ENCODE measurements around the gene ARMC7. TPM values are rescaled to one million over a fixed set of nuclear protein-coding genes. Genes with fewer than 3 reads are reported as not detected.

Gene ARMC7
- total and polyA plus RNA-seq, 2 of the 13 experiments (the other 11 are each of a cell fraction or from before 2014, with no cell fraction given) = 3.9 to 4.2 TPM

- intact Hi-C loops (cut with micrococcal nuclease; ENCODE audit: unreplicated experiment) (loop anchor here (5.0 kb wide), 1 partner anchor 69 kb away; no protein-coding TSS in a partner anchor), in situ Hi-C loops (cut with HindIII; ENCODE audit: extremely low pct_ligation_motif_present, low pct_unique_long_range_greater_than_20kb) (no loop called here)
- peak; percentile 51 for DNase-seq (ENCODE audit: low spot score)
- Histone ChIP-seq H3K36me3 (replicated peaks in 1 of 2; ENCODE audit: control insufficient read depth in 1 of 2, insufficient read depth in 2 of 2, low read length in 2 of 2) (peaks cover 10 to 33% of the 10 kb centered on the region in 2 experiments), H4K20me1 (ENCODE audit: insufficient read depth, low read length) (peaks cover 4% of the 10 kb centered on the region; the same call in 1 of the 2 replicates), H3K27me3 (ENCODE audit: control insufficient read depth in 1 of 2, insufficient read depth in 2 of 2, low read length in 2 of 2) (no peaks in the 10 kb centered on the region), H3K9me3 (ENCODE audit: low read length) (no peaks in the 10 kb centered on the region), H3K79me2 (ENCODE audit: insufficient read depth, low read length) (peaks cover 8% of the 10 kb centered on the region), H3K9ac (ENCODE audit: insufficient read depth, low read depth, low read length) (no peak overlapping the region), H3K4me3 (replicated peaks in 1 of 3; ENCODE audit: insufficient read depth in 1 of 3, low read depth in 2 of 3, low read length in 3 of 3) (no peak overlapping the region), H2AFZ (ENCODE audit: low read length) (no peak overlapping the region), H3K4me2 (ENCODE audit: low read depth, low read length) (peak overlapping the region; percentile 40; the same call in 1 of the 2 replicates), H3K4me1 (ENCODE audit: insufficient read depth, low read length) (peaks cover 26% of the 10 kb centered on the region), H3K27ac (ENCODE audit: extremely low read length, insufficient read depth, low read length) (peak overlapping the region; percentile 86)
- ChIA-PET CTCF (ENCODE audit: low intra/inter-chr PET ratio, low total read pairs) (no interaction called here), POLR2A (interaction anchor here (0.7 to 3.1 kb wide), 7 partner anchors 19 to 359 kb away, joined by 3 to 23 read pairs (median 3); partner anchors contain the start of genes ARMC7, JPT1 and SLC25A19)
- no peak for ATAC-seq
- WGBS (ENCODE audit: low lambda C conversion rate) = 46% methylated on average over 3 of the region's 3 CpGs
- peak; percentile 32 for FAIRE-seq
- no TSS peak for BruUV-seq (replicated peaks)
- TF ChIP-seq ZNF281 (CRISPR knock-in tag; IDR thresholded peaks at IDR 0.05; ENCODE audit: borderline replicate concordance) (0 out of 2 replicates have a peak, but pooled peaks have one; percentile 48), PTBP1 (IDR thresholded peaks at IDR 0.05; ENCODE audit: low read depth, low read length, poor library complexity, severe bottlenecking) (no peak), ZNF574 (CRISPR knock-in tag; IDR thresholded peaks at IDR 0.05) (0 out of 2 replicates have a peak, but pooled peaks have one; percentile 8), STAG1 (CRISPR knock-in tag; IDR thresholded peaks at IDR 0.05) (no peak), ZBTB33 (CRISPR knock-in tag; IDR thresholded peaks at IDR 0.05) (peak; percentile 48; the same call in 1 of the 2 replicates), ZNF441 (CRISPR knock-in tag; IDR thresholded peaks at IDR 0.05; ENCODE audit: borderline replicate concordance) (0 out of 2 replicates have a peak, but pooled peaks have one; percentile 10), PITX1 (CRISPR knock-in tag; IDR thresholded peaks at IDR 0.05) (no peak; the same call in 1 of the 2 replicates), PAXIP1 (CRISPR knock-in tag; conservative IDR thresholded peaks at IDR 0.05) (peak; percentile 47; the same call in 1 of the 2 replicates), NCOA5 (CRISPR knock-in tag; IDR thresholded peaks at IDR 0.05) (no peak), ZBTB7A (CRISPR knock-in tag; IDR thresholded peaks at IDR 0.05) (peak; percentile 47; the same call in 1 of the 2 replicates), HDAC1 (CRISPR knock-in tag; IDR thresholded peaks at IDR 0.05) (0 out of 2 replicates have a peak, but pooled peaks have one; percentile 5), ZNF720 (CRISPR knock-in tag; IDR thresholded peaks at IDR 0.05) (no peak), NFYB (CRISPR knock-in tag; IDR thresholded peaks at IDR 0.05) (no peak)
These were observed 23.2 kb downstream of the ARMC7 start for GRCh38 chr17:75133001-75133400.
